Spleen (tissue), 7 donors: ENCODE data around the gene HNRNPK.

Source experiments
- CTCF ChIP-seq, 11 experiments: fragments of 200-600 bp in 7 of 11; fragments of 450-650 bp in 4 of 11; sonication (generic) in 4 of 11; IDR thresholded peaks in 8 of 11; conservative IDR thresholded peaks in 3 of 11; 1 replicate in 7 of 11; 2 replicates in 4 of 11; pipeline versions ENCODE4 v1.4.0 to v1.8.0; 2016 to 2021; ENCODE audit warnings: antibody characterized with exemption in 11 of 11, inconsistent platforms in 4 of 11, mild to moderate bottlenecking in 1 of 11
- POLR2A ChIP-seq, 3 donors: fragments of 450-650 bp; IDR thresholded peaks; one replicate each; pipeline ENCODE4 v1.5.1; 2017; ENCODE audit warnings: antibody characterized with exemption in 3 of 3, mild to moderate bottlenecking in 1 of 3
- POLR2AphosphoS5 ChIP-seq, 3 donors: sonication (generic); formaldehyde crosslinking; IDR thresholded peaks; one replicate each; pipeline ENCODE4 v1.5.1; 2017; ENCODE audit warnings: antibody characterized with exemption in 3 of 3
- donor health status: DM: no; HTN: no; CAD: no; lungs with moderate emphysema.
- donor health status: DM: no; HTN: no; CAD: no.
- donor health status: DM: no; HTN: no; CAD: no.

- TF ChIP-seq POLR2A (IDR thresholded peaks at IDR 0.05): no peak
- TF ChIP-seq CTCF (IDR thresholded peaks at IDR 0.05 in 8 of 11, conservative IDR thresholded peaks at IDR 0.05 in 3 of 11): no peak
- TF ChIP-seq POLR2AphosphoS5 (IDR thresholded peaks at IDR 0.05): no peak
These were observed 52.4 kb downstream of the HNRNPK start for GRCh38 chr9:83927591-83927990.
